Uterus (tissue), 4 donors: Measurements from ENCODE around the gene ABTB1. TPM values are rescaled to one million over a fixed set of nuclear protein-coding genes. Genes with fewer than 3 reads are reported as not detected.

Experiments used
- DNase-seq, 2 donors: peaks; one replicate each; pipeline ENCODE4 v3.0.0-alpha.2; 2019 to 2020
- H3K27ac ChIP-seq, 2 donors: fragments of 200-600 bp; sonication (generic); 1 replicate in 1 of 2; 2 replicates in 1 of 2; pipeline ENCODE4 v1.5.1; 2016 to 2018
- H3K27me3 ChIP-seq, 2 donors: fragments of 200-600 bp; sonication (generic); one replicate each; pipeline ENCODE4 v1.5.1; 2018 to 2019; ENCODE audit warnings: control low read depth in 1 of 2
- H3K36me3 ChIP-seq, 2 donors: fragments of 200-600 bp; sonication (generic); one replicate each; pipeline ENCODE4 v1.5.1; 2019; ENCODE audit warnings: control low read depth in 1 of 2
- H3K4me1 ChIP-seq, 2 donors: fragments of 200-600 bp; sonication (generic); one replicate each; pipeline ENCODE4 v1.5.1; 2018 to 2019; ENCODE audit warnings: control low read depth in 1 of 2
- H3K4me3 ChIP-seq, 2 donors: fragments of 200-600 bp; sonication (generic); 1 replicate in 1 of 2; 2 replicates in 1 of 2; pipeline ENCODE4 v1.5.1; 2018 to 2019; ENCODE audit warnings: mild to moderate bottlenecking in 1 of 2
- H3K9me3 ChIP-seq, 2 donors: fragments of 200-600 bp; sonication (generic); one replicate each; pipeline ENCODE4 v1.5.1; 2019; ENCODE audit warnings: control low read depth in 1 of 2
- CTCF ChIP-seq, 4 experiments: fragments of 200-600 bp in 2 of 4; fragments of 450-650 bp in 2 of 4; sonication (generic) in 2 of 4; IDR thresholded peaks; one replicate each; pipeline ENCODE4 v1.5.1; 2016 to 2019; ENCODE audit warnings: antibody characterized with exemption in 4 of 4, mild to moderate bottlenecking in 2 of 4, moderate library complexity in 1 of 4
- POLR2A ChIP-seq, 2 donors: fragments of 450-650 bp; IDR thresholded peaks; one replicate each; pipeline ENCODE4 v1.6.1; 2016; ENCODE audit warnings: antibody characterized with exemption in 2 of 2, mild to moderate bottlenecking in 1 of 2, moderate library complexity in 1 of 2
- intact Hi-C: fragments of 100-400 bp; cut with DNase I; formaldehyde crosslinking; loops from one replicate; pipeline ENCODE4 v1.15.1; 2023; ENCODE audit warnings: low total_unique reads
- total RNA-seq, 4 donors: library from RNA; depleted of rRNA in 3 of 4; stranded (reverse); fragments of >200 nt in 3 of 4; gene quantifications; one replicate each; pipeline versions ENCODE4 v1.1.0 to v1.2.4, GENCODE V29; 2014 to 2023
- donor health status: DM: yes; HTN: yes; CAD: no.

ABTB1 gene
- total RNA-seq, 4 donors from 2014 or later, result 14.4 to 42.8 (median 28.8) TPM

- no peaks in the 10 kb centered on the region for H3K4me1 ChIP-seq
- no peak overlapping the region for H3K27ac ChIP-seq
- no peaks in the 10 kb centered on the region for H3K9me3 ChIP-seq
- H3K4me3 ChIP-seq, result no peak overlapping the region
- H3K27me3 ChIP-seq, result no peaks in the 10 kb centered on the region
- no peaks in the 10 kb centered on the region for H3K36me3 ChIP-seq
- TF ChIP-seq CTCF (IDR thresholded peaks at IDR 0.05) (no peak), POLR2A (IDR thresholded peaks at IDR 0.05) (no peak)
- DNase-seq, result no peak
- intact Hi-C loops, result no loop called here
Observed at GRCh38 chr3:127717357-127718244, 44.8 kb downstream of the ABTB1 start.

- no peak for DNase-seq
- Histone ChIP-seq H3K27me3 (no peaks in the 10 kb centered on the region), H3K36me3 (no peaks in the 10 kb centered on the region), H3K9me3 (no peaks in the 10 kb centered on the region), H3K4me1 (no peaks in the 10 kb centered on the region), H3K4me3 (no peak overlapping the region), H3K27ac (no peak overlapping the region)
- no peak for TF ChIP-seq POLR2A (IDR thresholded peaks at IDR 0.05)
- no peak for TF ChIP-seq CTCF (IDR thresholded peaks at IDR 0.05)
- intact Hi-C loops, result no loop called here
Observed at GRCh38 chr3:127718245-127718915, 45.6 kb downstream of the ABTB1 start.

- Histone ChIP-seq H3K4me3 (no peak overlapping the region), H3K4me1 (no peaks in the 10 kb centered on the region), H3K9me3 (no peaks in the 10 kb centered on the region), H3K27ac (no peak overlapping the region), H3K27me3 (no peaks in the 10 kb centered on the region), H3K36me3 (no peaks in the 10 kb centered on the region)
- TF ChIP-seq CTCF (IDR thresholded peaks at IDR 0.05) (no peak), POLR2A (IDR thresholded peaks at IDR 0.05) (no peak)
- no peak for DNase-seq
- intact Hi-C loops, result no loop called here
Observed at GRCh38 chr3:127718916-127719290, 46.2 kb downstream of the ABTB1 start.

- DNase-seq, result no peak
- no peaks in the 10 kb centered on the region for H3K9me3 ChIP-seq
- TF ChIP-seq POLR2A (IDR thresholded peaks at IDR 0.05), result no peak
- no peak for TF ChIP-seq CTCF (IDR thresholded peaks at IDR 0.05)
- H3K27ac ChIP-seq, result no peak overlapping the region
- intact Hi-C loops, result no loop called here
- H3K36me3 ChIP-seq, result no peaks in the 10 kb centered on the region
- H3K27me3 ChIP-seq, result no peaks in the 10 kb centered on the region
- H3K4me3 ChIP-seq, result no peak overlapping the region
- H3K4me1 ChIP-seq, result no peaks in the 10 kb centered on the region
Observed at GRCh38 chr3:127719369-127719768, 46.6 kb downstream of the ABTB1 start.

- Histone ChIP-seq H3K27me3 (no peaks in the 10 kb centered on the region), H3K4me3 (no peak overlapping the region), H3K27ac (no peak overlapping the region), H3K36me3 (no peaks in the 10 kb centered on the region), H3K4me1 (no peaks in the 10 kb centered on the region), H3K9me3 (no peaks in the 10 kb centered on the region)
- TF ChIP-seq CTCF (IDR thresholded peaks at IDR 0.05) (no peak), POLR2A (IDR thresholded peaks at IDR 0.05) (no peak)
- no peak for DNase-seq
- intact Hi-C loops, result no loop called here
Observed at GRCh38 chr3:127720161-127720823, 47.5 kb downstream of the ABTB1 start.
